Measurements from ENCODE around the gene SWT1. TPM values are rescaled to one million over a fixed set of nuclear protein-coding genes. Genes with fewer than 3 reads are reported as not detected.

The SWT1 gene
- polyA plus RNA-seq, 1 of the 3 experiments (the other 2 are of a cell fraction): 1.1 TPM

DNA sequence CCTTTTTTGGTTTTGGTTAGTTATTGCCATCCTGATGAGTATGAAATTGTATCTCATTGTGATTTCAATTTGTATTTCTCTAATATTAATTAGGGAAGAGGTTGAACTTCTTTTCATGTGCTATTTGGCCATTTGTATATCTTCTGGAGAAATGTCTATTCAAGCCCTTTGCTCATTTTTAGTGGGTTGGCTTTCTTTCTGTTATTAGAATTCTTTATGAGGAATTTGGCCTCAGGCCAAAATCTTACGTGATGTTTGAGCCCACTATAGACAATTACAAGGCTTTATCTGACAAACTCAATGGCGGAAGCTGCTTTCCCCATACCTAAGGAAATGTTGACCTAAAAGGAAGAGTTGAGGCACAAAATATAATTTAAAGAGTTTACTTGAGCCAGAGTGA lies 127.1 kb downstream of the SWT1 start:
- no peak for DNase-seq
- Histone ChIP-seq H3K9me3 (no peaks in the 10 kb centered on the region), H3F3A (replicated peaks; ENCODE audit: insufficient read depth) (no peaks in the 10 kb centered on the region), H4K20me1 (ENCODE audit: insufficient read depth) (no peaks in the 10 kb centered on the region), H3K36me3 (replicated peaks in 1 of 2; ENCODE audit: control insufficient read depth in 1 of 2, insufficient read depth in 2 of 2, low read length in 1 of 2) (peaks cover 5 to 6% of the 10 kb centered on the region in 2 experiments), H2AFZ (ENCODE audit: low read depth) (no peak overlapping the region), H3K9ac (no peak overlapping the region), H3K27ac (ENCODE audit: low read depth in 2 of 2, low read length in 1 of 2) (no peak overlapping the region), H3K4me2 (no peak overlapping the region), H3K4me1 (ENCODE audit: control insufficient read depth in 1 of 2, insufficient read depth in 2 of 2, low read depth in 1 of 2, low read length in 1 of 2) (peaks cover 0 to 5% of the 10 kb centered on the region in 2 experiments; a peak in 2 of 4 replicates), H3K9me2 (no peaks in the 10 kb centered on the region), H3K4me3 (ENCODE audit: low read depth in 2 of 2, low read length in 1 of 2) (no peak overlapping the region), H3K79me2 (ENCODE audit: insufficient read depth) (no peaks in the 10 kb centered on the region), H3K27me3 (ENCODE audit: insufficient read depth) (no peaks in the 10 kb centered on the region)
- 97% methylated on average over 2 of the region's 2 CpGs for WGBS (ENCODE audit: low lambda C conversion rate)
- TF ChIP-seq SMC3 (IDR thresholded peaks at IDR 0.05; ENCODE audit: low read depth, low read length): no peak
- TF ChIP-seq, protein P1, sequence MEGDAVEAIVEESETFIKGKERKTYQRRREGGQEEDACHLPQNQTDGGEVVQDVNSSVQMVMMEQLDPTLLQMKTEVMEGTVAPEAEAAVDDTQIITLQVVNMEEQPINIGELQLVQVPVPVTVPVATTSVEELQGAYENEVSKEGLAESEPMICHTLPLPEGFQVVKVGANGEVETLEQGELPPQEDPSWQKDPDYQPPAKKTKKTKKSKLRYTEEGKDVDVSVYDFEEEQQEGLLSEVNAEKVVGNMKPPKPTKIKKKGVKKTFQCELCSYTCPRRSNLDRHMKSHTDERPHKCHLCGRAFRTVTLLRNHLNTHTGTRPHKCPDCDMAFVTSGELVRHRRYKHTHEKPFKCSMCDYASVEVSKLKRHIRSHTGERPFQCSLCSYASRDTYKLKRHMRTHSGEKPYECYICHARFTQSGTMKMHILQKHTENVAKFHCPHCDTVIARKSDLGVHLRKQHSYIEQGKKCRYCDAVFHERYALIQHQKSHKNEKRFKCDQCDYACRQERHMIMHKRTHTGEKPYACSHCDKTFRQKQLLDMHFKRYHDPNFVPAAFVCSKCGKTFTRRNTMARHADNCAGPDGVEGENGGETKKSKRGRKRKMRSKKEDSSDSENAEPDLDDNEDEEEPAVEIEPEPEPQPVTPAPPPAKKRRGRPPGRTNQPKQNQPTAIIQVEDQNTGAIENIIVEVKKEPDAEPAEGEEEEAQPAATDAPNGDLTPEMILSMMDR (IDR thresholded peaks at IDR 0.05): no peak
- TF ChIP-seq FOSL2 (IDR thresholded peaks at IDR 0.05; ENCODE audit: borderline replicate concordance, low read depth): no peak
- no peak for TF ChIP-seq POLR2AphosphoS5 (IDR thresholded peaks at IDR 0.05; ENCODE audit: low read depth, low read length)
- TF ChIP-seq MXI1 (IDR thresholded peaks at IDR 0.05; ENCODE audit: low read depth, low read length): no peak
- TF ChIP-seq, protein P2, sequence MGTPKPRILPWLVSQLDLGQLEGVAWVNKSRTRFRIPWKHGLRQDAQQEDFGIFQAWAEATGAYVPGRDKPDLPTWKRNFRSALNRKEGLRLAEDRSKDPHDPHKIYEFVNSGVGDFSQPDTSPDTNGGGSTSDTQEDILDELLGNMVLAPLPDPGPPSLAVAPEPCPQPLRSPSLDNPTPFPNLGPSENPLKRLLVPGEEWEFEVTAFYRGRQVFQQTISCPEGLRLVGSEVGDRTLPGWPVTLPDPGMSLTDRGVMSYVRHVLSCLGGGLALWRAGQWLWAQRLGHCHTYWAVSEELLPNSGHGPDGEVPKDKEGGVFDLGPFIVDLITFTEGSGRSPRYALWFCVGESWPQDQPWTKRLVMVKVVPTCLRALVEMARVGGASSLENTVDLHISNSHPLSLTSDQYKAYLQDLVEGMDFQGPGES (IDR thresholded peaks at IDR 0.05; ENCODE audit: low read depth, low read length): no peak
- TF ChIP-seq, protein P3, sequence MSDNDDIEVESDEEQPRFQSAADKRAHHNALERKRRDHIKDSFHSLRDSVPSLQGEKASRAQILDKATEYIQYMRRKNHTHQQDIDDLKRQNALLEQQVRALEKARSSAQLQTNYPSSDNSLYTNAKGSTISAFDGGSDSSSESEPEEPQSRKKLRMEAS (IDR thresholded peaks at IDR 0.05; ENCODE audit: low read depth): no peak
- CTCF ChIA-PET: no interaction called here
- POLR2A ChIA-PET: no interaction called here

DNA sequence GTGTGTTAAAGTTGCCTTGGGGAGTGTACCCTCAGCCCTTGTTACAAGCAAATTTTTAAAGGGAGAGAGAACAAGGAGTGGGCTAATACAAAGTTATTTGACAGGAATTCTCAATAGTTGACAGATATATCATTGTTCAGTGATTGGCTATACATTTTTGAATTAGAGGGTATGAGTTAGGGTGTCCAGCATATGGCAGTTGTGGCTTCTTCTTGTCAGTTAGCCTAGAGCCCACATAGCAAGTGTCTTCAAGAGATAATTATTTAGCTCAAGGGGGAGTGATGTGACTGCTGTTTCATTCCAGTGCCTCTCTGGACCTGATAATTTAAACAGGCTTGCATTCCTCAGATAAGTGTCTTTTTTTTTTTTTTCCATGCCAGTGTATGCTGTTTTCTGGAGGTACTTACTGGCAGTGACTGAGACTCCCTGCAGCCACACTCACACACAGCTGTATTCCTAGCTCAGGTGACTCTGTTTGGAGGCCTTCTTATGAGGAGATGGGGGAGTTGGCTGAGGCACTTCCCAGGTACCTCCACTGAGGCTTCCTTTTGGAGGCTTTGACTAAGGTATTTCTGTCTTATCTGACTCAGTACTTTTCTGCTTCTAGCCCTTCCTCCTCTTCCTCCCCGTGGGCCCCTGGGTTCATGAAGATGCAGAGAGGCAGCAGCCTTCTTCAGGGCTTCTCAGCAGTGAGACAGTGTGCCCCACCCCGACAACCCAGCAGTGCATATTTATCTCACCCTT lies 127.7 kb downstream of the SWT1 start:
- H3K4me2 ChIP-seq: no peak overlapping the region
- TF ChIP-seq RAD21 (IDR thresholded peaks at IDR 0.05; ENCODE audit: low read length): no peak
- TF ChIP-seq, protein P1 (IDR thresholded peaks at IDR 0.05): no peak
- no peak for TF ChIP-seq RXRA (IDR thresholded peaks at IDR 0.05; ENCODE audit: borderline replicate concordance, low read depth)
- no peak for TF ChIP-seq GATA2 (CRISPR knock-in tag; IDR thresholded peaks at IDR 0.05)
- no peak for TF ChIP-seq ZBTB33 (IDR thresholded peaks at IDR 0.05; ENCODE audit: borderline replicate concordance, low read depth)
- TF ChIP-seq CHD2 (IDR thresholded peaks at IDR 0.05; ENCODE audit: low read length, partially characterized antibody): no peak
- TF ChIP-seq FOSL2 (IDR thresholded peaks at IDR 0.05; ENCODE audit: borderline replicate concordance, low read depth): no peak
- no peak for TF ChIP-seq MEF2A (IDR thresholded peaks at IDR 0.05; ENCODE audit: borderline replicate concordance, low read depth)
- no peak for TF ChIP-seq MXI1 (IDR thresholded peaks at IDR 0.05; ENCODE audit: low read depth, low read length)
- TF ChIP-seq FOXM1 (IDR thresholded peaks at IDR 0.05; ENCODE audit: low read depth): no peak
- TF ChIP-seq RFX5 (IDR thresholded peaks at IDR 0.05; ENCODE audit: low read length): no peak
- TF ChIP-seq USF2 (IDR thresholded peaks at IDR 0.05; ENCODE audit: borderline replicate concordance, low read depth, low read length): no peak
- TF ChIP-seq, protein P3 (IDR thresholded peaks at IDR 0.05; ENCODE audit: low read depth): no peak
- TF ChIP-seq TCF12 (IDR thresholded peaks at IDR 0.05): no peak
- no peaks in the 10 kb centered on the region for H3F3A ChIP-seq (replicated peaks; ENCODE audit: insufficient read depth)
- no peak overlapping the region for H3K4me3 ChIP-seq (ENCODE audit: low read depth in 2 of 2, low read length in 1 of 2)
- no peaks in the 10 kb centered on the region for H3K27me3 ChIP-seq (ENCODE audit: insufficient read depth)
- H3K79me2 ChIP-seq (ENCODE audit: insufficient read depth): no peaks in the 10 kb centered on the region
- H3K9ac ChIP-seq: no peak overlapping the region
- H4K20me1 ChIP-seq (ENCODE audit: insufficient read depth): no peaks in the 10 kb centered on the region
- no peaks in the 10 kb centered on the region for H3K9me2 ChIP-seq
- peaks cover 0 to 5% of the 10 kb centered on the region in 2 experiments; a peak in 2 of 4 replicates for H3K4me1 ChIP-seq (ENCODE audit: control insufficient read depth in 1 of 2, insufficient read depth in 2 of 2, low read depth in 1 of 2, low read length in 1 of 2)
- CTCF ChIA-PET: no interaction called here
- no peak for DNase-seq
- POLR2A ChIA-PET: no interaction called here
- peaks cover 5 to 6% of the 10 kb centered on the region in 2 experiments for H3K36me3 ChIP-seq (replicated peaks in 1 of 2; ENCODE audit: control insufficient read depth in 1 of 2, insufficient read depth in 2 of 2, low read length in 1 of 2)
- no peaks in the 10 kb centered on the region for H3K9me3 ChIP-seq
- H2AFZ ChIP-seq (ENCODE audit: low read depth): no peak overlapping the region
- 60% methylated on average over 2 of the region's 2 CpGs for WGBS (ENCODE audit: low lambda C conversion rate)
- H3K27ac ChIP-seq (ENCODE audit: low read depth in 2 of 2, low read length in 1 of 2): no peak overlapping the region
